NCI-H82 (cell line): ENCODE measurements around the gene DIAPH3.

ENCODE experiments used
- DNase-seq: peaks from one replicate; lab custom pipeline; 2025; lab: John Stamatoyannopoulos, UW

The DIAPH3 gene

DNA sequence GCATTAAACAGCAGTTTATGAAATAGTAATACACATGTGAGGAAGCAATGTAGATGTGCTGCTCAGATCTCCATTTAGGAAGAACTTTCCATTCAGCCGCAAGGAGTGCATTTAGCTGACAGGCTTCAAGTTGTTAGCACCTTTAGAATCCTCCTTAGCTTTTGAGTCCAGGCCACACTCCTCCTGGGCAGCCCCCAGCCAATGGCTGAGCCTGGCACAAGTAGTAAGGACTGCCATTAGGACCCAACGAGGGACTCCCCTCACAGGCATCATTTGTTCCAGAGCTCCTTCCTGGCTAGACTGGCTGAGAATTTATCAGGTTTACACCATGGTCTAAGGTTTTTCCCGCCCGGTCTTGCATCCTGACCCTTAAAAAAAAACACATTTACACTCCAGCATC lies 201.4 kb downstream of the DIAPH3 start:
- DNase-seq: peak; percentile 14

DNA sequence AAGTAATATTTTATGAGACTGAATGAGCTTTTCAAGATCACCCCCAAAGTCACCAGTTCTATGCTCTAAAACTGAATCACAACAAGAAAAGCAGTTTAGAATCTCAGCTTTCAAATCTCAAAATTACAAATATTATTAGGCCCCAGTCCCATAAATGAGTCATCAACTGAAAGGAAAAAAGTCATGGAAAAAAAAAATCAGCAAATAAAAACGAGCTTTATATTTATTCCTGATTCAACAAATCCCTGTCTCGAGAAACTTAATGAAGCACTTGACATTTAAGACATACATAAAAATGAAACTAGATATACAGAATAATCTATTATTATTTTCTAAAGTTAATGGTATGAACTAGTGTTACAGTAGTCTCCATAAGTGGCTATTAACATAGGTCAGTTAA lies 203.0 kb downstream of the DIAPH3 start:
- no peak for DNase-seq

DNA sequence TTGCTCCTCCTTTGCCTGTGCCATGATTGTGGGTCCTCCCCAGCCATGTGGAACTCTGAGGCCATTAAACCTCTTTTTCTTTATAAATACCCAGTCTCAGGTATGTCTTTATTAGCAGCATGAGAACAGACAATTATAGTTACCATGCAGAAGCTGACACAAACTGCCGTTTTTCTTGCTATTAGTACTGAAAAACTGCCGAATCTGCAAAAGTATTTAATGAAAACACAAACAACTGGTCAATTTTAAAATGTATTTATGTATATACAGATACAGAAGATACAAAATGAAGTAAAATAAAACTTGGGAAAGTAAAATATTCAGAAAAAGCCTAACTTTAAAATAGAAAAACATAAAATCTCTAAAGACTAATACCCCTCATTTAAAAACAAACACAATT lies 206.3 kb downstream of the DIAPH3 start:
- no peak for DNase-seq

DNA sequence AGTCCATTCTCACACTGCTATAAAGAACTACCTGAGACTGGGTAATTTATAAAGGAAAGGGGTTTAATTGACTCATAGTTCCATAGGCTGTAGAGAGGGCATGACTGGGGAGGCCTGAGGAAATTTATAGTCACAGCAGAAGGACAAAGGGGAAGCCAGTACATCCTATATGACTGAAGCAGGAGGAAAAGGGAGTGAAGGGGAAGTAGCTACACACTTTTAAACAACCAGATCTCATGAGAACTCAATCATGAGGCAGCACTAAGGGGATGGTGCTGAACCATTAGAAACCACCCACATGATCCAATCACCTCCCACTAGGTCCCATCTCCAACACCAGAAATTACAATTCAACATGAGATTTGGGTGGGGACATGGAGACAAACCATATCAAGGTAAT lies 209.1 kb downstream of the DIAPH3 start:
- no peak for DNase-seq

DNA sequence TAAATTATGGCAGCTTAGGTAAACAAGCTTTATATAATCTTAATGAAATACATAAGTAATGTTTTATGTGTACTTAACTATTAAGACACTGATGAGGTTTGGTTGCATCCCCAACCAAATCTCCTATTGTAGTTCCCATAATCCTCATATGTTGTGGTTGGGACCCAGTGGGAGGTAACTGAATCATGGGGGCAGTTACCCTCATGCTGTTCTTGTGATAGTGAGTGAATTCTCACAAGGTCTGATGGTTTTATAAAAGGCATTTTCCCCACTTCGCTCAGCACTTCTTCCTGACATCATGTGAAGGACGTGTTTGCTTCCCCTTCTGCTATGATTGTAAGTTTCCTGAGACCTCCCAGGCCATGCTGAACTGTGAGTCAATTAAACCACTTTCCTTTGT lies 212.7 kb downstream of the DIAPH3 start:
- DNase-seq: no peak

DNA sequence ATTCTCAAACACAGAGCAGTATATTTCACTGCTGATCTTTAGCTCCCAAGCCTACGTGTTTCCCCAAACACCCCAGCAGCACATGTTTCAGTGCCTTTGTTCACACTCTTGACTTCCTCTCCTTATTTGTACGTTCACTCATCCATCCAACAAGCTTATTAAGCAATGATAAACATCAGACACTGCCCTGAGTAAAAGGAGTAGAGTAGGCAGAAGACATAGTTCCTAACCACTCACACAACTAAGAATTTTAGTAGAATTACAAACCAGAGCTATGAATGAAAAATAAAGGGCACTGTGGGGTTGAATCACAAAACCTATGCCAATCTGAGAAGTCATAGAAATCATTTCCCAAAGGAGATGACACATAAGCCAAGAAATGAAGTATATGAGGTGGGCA lies 213.5 kb downstream of the DIAPH3 start:
- no peak for DNase-seq

DNA sequence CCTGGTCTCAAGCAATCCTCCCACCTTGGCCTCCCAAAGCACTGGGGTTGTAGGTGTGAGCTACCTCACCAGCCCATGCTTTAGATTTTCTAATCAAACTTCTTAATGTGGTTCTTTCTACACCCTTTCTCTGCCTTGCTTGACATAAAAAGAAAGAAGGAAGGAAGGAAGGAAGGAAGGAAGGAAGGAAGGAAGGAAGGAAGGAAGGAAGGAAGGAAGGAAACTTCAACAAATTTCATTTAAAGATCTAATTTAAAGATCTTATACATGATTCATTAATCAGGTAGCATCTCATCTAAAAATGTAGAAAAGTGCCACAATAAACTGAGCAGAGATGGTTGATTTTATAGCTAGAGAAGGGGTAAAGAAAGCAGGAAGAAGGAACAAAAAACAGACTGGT lies 215.0 kb downstream of the DIAPH3 start:
- DNase-seq: no peak

DNA sequence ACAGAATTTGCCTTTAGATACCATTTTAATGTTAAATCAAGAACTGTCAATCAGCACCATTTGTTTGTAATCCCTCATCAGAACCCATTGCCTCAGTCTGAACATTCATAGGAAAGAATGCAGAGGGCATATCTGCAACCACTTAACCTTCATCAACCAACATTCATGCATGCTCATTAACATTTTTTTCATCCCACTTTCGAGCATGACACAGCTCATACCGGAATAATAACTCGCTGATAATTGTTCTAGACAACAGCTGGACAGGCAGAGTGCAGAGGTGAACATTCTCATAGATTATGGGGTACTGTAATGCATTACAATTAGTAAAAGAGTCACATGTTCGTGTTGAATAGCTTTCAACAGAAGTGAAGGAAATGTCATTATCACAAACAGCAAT lies 216.8 kb downstream of the DIAPH3 start:
- no peak for DNase-seq

DNA sequence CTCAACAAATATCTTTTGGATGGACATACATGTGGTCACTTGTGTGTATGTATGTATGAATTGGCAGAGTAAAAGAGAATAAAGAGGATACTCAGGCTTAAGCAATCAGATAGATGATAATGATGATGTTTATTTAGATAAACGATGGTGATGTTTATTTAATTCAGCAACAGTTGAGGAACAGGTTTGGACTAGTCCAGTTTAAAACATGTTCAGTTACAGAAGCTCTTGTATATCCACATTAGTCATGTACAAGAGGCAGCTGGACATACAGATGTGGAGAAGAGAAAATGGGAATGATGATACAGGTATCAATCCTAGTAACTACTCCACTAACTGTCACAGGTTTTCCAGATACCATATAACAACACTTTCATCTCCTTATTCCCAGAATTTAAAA lies 232.1 kb downstream of the DIAPH3 start:
- no peak for DNase-seq

DNA sequence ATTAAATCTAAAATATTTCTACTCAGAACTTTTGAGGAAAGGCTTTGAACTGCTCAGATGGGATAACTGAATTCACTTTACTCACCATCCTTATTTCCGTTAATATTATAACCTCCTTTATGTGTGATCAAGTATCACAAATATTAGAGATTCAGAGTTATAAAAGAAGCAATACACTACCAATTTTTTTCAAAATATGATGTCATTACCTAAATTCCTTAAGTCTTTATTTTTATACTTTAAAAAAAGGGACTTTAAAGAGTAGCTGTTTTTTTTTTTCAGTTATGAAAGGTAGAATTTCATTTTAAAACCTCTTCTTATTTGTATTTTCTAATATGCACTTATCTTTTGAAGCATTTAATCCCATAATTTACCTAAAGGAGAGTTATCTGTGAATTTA lies 239.5 kb downstream of the DIAPH3 start:
- no peak for DNase-seq

DNA sequence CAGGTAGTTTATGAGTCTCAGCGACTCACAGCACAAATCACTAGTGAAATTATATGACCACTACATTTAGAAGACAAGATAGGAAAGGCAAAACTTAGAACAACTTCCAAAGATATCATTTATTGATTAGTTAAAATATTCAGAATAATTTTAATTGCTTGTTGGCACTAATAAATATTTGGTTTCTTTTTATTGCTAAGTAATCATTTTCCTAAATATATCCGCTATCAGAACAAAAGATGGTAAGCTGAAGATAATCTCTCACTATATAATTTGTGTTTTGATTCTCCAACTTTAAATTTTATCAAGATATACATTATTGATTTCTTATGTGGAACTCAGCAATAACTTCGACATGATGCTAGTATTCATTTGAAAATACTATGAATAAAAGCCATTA lies 248.5 kb downstream of the DIAPH3 start:
- DNase-seq: no peak

DNA sequence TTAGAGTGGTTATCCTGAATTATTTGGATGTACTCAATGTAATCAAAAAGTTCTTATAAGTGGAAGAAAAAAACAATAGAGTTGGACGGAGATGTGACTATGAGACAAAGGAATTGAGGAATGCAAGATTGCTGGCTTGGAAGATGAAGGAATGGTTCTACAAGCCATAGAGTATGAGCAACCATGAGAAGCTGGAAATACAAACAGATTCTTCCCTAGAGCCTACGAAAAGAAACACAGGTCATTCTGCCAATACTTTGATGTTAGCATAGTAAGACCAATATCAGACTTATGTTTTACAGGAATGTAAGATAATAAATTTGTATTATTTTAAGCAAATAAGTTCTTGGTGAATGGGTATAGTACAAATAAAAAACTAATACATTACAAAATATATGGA lies 249.2 kb downstream of the DIAPH3 start:
- DNase-seq: no peak

DNA sequence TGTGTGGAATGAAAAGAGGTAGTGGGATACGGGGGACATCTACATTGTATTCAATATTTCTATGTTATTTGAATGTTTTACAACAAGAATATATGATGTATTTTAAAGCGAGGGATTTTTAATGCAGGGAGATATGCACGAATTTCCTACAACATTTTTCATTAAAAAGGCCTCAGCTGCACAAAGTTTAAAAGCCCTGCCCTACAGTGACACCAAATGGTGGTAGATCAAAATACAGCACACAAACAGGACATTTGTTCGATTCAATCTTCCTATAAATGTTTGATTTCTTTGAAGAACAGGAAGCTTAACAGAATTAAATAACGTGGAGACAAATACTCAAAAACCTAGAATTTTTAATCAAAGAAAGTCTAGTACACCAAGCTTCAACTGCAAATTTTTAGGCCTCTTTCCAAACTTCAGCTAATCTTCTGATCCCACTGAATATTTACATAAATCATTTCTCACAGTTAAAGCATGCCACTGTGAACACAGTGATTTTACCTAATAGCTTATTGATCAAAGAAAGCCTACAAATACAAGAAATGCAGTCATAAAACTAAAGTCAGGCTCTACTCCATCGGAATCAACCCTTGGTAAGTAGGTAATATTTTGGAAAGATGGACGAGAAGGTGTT lies 257.2 kb downstream of the DIAPH3 start:
- DNase-seq: peak; percentile 54

DNA sequence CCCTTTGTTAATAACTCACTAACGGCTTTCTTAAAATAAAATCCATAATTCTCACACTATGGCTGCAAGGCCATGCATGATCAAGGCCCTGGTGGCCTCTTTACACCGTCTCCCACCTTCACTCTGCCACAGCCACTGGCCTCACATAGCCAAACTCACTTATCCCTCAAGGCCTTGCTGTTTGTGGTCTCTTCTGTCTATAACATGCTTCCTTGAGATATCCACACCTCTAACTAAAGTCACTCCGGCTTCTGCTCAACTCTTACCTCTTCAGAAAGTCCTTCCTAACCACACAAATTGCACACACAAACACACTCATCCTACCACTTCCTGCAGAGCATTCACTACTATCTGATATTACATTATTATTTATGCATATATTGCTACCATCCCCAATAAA lies 262.5 kb downstream of the DIAPH3 start:
- DNase-seq: no peak

DNA sequence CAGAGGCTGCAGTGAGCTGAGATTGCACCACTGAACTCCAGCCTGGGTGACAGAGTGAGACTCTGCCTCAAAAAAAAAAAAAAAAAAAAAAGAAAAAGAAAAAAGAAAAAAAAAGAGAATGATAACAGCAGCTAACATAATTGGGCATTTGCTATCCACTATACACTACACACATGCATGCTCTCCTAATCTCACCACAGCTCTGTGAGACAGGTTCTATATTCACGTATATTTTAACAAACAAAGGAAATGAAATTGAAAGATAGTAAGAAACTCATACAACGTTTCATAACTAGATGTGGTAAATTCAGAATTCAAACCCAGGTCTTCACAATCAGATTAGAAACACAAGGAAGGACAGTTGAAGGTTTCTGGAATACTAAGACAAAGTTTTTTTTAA lies 265.7 kb downstream of the DIAPH3 start:
- DNase-seq: no peak

DNA sequence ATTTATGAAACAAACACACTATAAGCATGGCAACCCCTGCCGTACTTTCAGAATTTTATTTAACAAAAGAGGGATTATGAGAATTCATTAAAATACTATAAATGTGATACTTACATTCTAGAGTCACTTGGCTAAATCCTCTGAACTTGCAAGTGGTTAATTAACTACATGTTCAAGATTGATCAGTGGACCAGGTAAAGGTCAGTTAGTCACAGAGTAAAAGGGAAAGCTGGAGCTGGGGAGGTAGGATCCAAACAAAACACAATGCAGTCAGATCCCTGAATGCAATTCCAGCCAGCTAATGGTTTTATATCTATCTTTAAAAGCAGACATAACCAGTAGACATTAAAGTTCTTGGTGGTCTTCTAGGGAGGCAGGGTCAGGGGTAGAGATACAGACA lies 270.5 kb downstream of the DIAPH3 start:
- DNase-seq: no peak

DNA sequence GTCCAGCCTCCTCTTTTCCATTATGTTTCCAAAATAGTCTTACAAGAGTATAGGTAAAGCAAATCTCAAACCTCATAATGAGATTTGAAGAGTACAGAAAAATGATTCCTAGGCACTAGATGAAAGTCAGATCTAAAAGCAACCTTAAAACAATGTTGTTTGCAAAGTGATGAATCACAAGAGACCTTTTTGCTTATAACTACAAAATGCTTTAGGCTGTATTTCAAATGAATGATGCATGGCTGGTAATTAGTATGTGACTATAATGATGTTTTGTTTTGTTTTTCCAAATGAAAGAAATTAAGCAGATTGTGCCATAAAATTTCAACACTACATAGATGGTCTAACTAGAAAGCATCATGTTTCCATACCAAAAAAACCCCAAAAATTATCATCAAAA lies 272.7 kb downstream of the DIAPH3 start:
- no peak for DNase-seq

DNA sequence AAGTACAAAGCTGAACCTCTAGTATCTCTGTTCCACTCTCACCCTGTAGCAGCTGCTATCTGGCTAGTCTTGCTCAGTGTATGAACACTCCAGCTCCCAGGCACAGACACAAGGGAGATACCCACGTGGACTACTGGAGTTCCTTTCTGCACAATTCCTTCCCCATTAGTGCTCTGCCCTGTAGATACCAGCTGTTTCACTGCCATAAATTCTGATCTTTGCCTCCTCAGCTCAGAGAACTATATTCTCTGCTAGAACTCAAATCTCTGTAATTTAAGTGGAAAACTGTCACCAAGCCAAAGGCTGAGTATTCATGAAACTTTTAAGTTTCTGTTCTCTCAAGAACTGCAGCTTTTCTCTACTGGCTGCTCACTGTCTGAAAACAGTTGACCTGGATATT lies 273.7 kb downstream of the DIAPH3 start:
- DNase-seq: peak; percentile 17

DNA sequence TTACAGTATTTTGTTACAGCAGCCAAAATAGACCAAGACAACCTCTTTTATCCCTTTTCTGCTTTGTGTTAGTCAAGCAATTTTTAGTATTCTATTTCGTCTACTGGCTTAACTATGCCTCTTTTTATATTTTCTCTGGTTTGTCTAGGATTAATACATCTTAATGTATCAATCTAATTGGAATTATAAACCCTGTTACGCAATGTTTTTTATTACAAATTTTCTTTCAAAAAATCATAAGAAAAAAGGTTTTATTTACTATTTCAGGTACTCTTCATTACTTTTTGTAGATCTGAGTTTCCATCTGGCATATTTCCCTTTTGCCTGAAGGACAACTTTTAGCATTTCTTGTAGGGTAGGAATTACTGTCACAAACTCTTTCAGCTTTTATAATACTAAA lies 275.3 kb downstream of the DIAPH3 start:
- no peak for DNase-seq

DNA sequence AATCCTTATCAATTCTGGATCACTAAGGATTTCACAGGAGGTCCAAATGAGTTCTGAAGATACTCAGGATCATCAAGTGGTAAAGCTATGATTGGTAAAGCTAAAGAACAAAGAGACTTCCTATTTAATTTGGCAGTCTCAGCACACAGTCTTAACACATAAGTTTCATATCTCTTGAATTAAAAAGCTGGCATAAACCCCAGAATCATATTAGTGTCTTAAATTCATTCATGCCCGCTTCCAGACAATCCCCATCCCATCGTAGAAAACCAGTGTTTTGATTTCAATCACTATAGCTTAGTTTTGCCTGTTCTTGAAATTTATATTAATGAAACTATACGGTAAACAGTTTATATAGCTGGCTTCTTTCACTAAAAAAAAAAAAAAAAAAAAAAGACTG lies 278.7 kb downstream of the DIAPH3 start:
- no peak for DNase-seq

DNA sequence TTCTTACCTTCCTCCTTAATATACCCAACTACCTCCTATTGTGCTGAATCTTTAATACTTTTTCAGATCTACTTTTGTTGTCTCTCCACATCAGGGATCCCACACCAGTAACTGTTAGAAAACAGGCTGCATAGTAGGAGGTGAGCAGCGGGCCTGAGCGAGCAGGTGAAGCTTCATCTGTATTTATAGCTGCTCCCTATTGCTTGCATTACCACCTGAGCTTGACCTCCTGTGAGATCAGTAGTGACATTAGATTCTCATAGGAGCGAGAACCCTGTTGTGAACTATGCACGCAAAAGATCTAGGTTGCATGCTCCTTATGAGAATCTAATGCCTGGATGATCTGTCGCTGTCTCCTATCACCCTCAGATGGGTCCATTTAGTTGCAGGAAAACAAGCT lies 279.8 kb downstream of the DIAPH3 start:
- DNase-seq: no peak

DNA sequence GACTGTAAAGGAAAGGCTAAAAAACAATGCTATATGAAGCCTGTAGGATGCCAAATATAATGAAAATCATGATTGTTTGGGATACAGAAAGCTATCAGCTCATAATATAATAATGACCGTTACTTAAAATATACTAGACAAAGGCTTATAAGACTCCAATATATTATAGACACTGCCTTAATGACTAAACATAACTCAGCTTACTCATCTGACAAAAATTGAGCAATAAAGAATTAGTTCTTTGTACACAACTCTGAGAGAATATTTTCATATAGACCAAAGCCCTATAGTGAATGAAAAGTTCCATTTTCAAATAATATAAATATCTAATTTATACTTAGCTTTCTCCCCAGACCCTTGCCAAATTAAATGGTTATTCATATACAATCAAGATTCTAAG lies 283.3 kb downstream of the DIAPH3 start:
- no peak for DNase-seq

DNA sequence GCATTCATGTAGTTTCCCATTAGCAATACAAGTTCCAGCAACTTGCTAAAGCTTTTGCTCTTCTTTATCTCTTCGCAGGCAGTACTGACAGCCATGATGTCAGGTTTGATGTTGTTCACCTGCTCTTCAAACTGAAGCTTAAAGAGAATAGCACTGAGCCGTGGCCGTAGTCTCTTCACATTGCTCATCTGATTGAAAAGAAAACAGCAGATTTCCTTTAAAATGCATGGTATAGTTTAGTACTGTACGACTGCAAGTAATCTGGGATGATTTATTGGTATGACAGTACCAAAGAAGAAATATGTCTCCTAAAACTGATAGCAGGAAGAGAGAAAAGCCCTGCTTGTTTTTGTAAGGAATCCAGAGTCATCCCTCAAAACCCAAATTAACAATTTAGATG lies 284.4 kb downstream of the DIAPH3 start:
- DNase-seq: no peak

DNA sequence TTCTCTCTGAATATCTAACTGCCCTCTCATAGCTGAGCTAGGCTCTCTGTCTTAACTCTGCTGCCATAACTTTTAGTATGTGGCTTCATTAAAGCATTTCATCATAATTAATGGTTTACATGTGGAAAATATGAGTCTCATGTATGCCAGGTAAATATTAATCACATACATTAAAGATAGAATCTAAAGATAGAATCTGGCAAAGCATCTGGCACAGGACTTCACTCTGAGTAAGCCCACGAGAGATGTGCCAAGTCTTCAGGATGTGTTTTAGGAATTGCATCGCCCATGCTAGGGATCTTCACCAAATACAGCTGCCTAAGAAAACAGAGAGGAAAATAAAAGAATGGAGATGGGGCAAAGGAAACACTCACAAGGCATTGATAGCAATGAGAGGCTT lies 285.8 kb downstream of the DIAPH3 start:
- DNase-seq: no peak

DNA sequence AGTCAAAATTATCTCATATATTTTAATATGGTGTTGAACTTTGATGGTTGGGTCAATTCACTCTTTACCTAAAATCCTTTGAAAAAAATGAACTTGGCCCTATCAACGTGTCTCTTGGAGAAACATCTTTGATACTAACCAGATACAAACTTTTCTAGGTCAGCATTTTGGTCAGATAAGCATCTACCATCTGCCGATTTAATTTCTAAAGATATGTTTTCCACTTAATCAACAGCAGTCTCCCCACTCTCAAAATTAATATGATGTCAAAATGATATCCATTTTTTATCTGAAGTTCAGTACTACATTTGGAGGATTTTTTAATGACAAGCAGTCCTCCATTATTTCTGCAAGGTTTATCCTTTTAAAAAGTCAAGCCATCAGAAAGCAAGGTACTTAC lies 288.8 kb downstream of the DIAPH3 start:
- DNase-seq: no peak
